H1 (cell line): ENCODE data around the gene MIDN. TPM values are rescaled to one million over a fixed set of nuclear protein-coding genes. Genes with fewer than 3 reads are reported as not detected.

Experiments
- CTCF ChIA-PET: fragments of 300-600 bp; sonication (Branson Sonifier 250); formaldehyde crosslinking; loops from one replicate; lab custom pipeline; 2021; ENCODE audit not compliant: partially characterized antibody; lab: Charles Lee
- POLR2A ChIA-PET: fragments of 300-600 bp; sonication (Branson Sonifier 250); formaldehyde crosslinking; loops from one replicate; lab custom pipeline; 2021; ENCODE audit warnings: inconsistent platforms; ENCODE audit not compliant: partially characterized antibody; lab: Charles Lee
- DNase-seq, 2 experiments: peaks; one replicate each; pipeline versions ENCODE4 v3.0.0 to v3.0.0-alpha.2; 2010 to 2022; ENCODE audit warnings: low spot score in 2 of 2, low read depth in 1 of 2, mixed read lengths in 1 of 2
- FAIRE-seq: peaks from 2 replicates; lab custom pipeline; 2011; peaks lifted over from hg19 to GRCh38; lab: Jason Lieb, UNC
- H2AFZ ChIP-seq: 2 replicates; pipeline ENCODE4 v1.8.1; 2012; ENCODE audit warnings: low read length, inconsistent platforms
- H2AK5ac ChIP-seq: 2 replicates; pipeline ENCODE4 v1.6.1; 2013; ENCODE audit warnings: low read depth, low read length
- H2BK120ac ChIP-seq: replicated peaks from 2 replicates; pipeline ENCODE3; 2013; ENCODE audit warnings: low read depth, low read length, inconsistent platforms
- H2BK12ac ChIP-seq: 2 replicates; pipeline ENCODE4 v1.6.1; 2013; ENCODE audit warnings: low read depth, low read length
- H2BK15ac ChIP-seq: 2 replicates; pipeline ENCODE4 v1.6.1; 2013; ENCODE audit warnings: low read length
- H2BK20ac ChIP-seq: 2 replicates; pipeline ENCODE4 v1.6.1; 2013; ENCODE audit warnings: low read length
- H2BK5ac ChIP-seq: 2 replicates; pipeline ENCODE4 v1.6.1; 2013; ENCODE audit warnings: low read depth, low read length
- H3K14ac ChIP-seq: 2 replicates; pipeline ENCODE4 v1.6.1; 2013; ENCODE audit warnings: inconsistent platforms; ENCODE audit not compliant: insufficient read length
- H3K18ac ChIP-seq: 2 replicates; pipeline ENCODE4 v1.6.1; 2013; ENCODE audit warnings: low read length; ENCODE audit errors: extremely low read depth
- H3K23ac ChIP-seq: 2 replicates; pipeline ENCODE4 v1.6.1; 2013; ENCODE audit warnings: inconsistent platforms; ENCODE audit not compliant: insufficient read length
- H3K23me2 ChIP-seq: 2 replicates; pipeline ENCODE4 v1.6.1; 2013; ENCODE audit warnings: low read depth, low read length
- H3K27ac ChIP-seq: 2 replicates; pipeline ENCODE4 v1.6.1; 2011; ENCODE audit warnings: low read depth, low read length, inconsistent platforms
- H3K27me3 ChIP-seq, 4 experiments: replicated peaks in 1 of 4; 1 replicate in 1 of 4; 2 replicates in 3 of 4; pipeline versions ENCODE4 v1.6.1 to v1.8.1; 2011 to 2013; ENCODE audit warnings: low read length in 3 of 4, mild to moderate bottlenecking in 3 of 4, inconsistent platforms in 2 of 4, mixed read lengths in 2 of 4, moderate library complexity in 1 of 4; ENCODE audit not compliant: control insufficient read depth in 3 of 4, insufficient read depth in 3 of 4; ENCODE audit errors: extremely low read depth in 1 of 4
- H3K36me3 ChIP-seq, 4 experiments: 2 replicates each; pipeline versions ENCODE4 v1.6.1 to v1.8.1; 2011 to 2013; ENCODE audit warnings: mild to moderate bottlenecking in 4 of 4, low read length in 3 of 4, moderate library complexity in 2 of 4, control low read depth in 1 of 4, inconsistent platforms in 1 of 4; ENCODE audit not compliant: insufficient read depth in 4 of 4, control insufficient read depth in 2 of 4
- H3K4ac ChIP-seq: replicated peaks from 2 replicates; pipeline ENCODE3; 2013; ENCODE audit warnings: low read length, low read depth, mixed read lengths, inconsistent platforms; ENCODE audit not compliant: insufficient read length
- H3K4me1 ChIP-seq, 4 experiments: replicated peaks in 1 of 4; 1 replicate in 1 of 4; 2 replicates in 3 of 4; pipeline versions ENCODE4 v1.6.1 to v1.8.1; 2011 to 2013; ENCODE audit warnings: low read length in 3 of 4, inconsistent platforms in 2 of 4, mixed read lengths in 1 of 4; ENCODE audit not compliant: insufficient read depth in 4 of 4, control insufficient read depth in 3 of 4
- H3K4me2 ChIP-seq, 2 experiments: 2 replicates each; pipeline versions ENCODE4 v1.6.1 to v1.8.1; 2011 to 2013; ENCODE audit warnings: low read depth in 2 of 2, low read length in 2 of 2, control low read depth in 1 of 2, inconsistent platforms in 1 of 2, mild to moderate bottlenecking in 1 of 2; ENCODE audit not compliant: insufficient read depth in 1 of 2
- H3K4me3 ChIP-seq, 4 experiments: fragments of 200-600, 300-600 bp in 1 of 4; sonication (generic), shearing (Covaris generic), sonication (Bioruptor Twin) in 1 of 4; 2 replicates each; pipeline versions ENCODE4 v1.5.1 to v1.8.1; 2011 to 2016; ENCODE audit warnings: low read length in 4 of 4, low read depth in 3 of 4, control low read depth in 2 of 4, inconsistent platforms in 2 of 4, mild to moderate bottlenecking in 2 of 4, mixed read lengths in 1 of 4, moderate library complexity in 1 of 4; ENCODE audit not compliant: insufficient read depth in 2 of 4; ENCODE audit errors: extremely low read depth in 1 of 4
- H3K56ac ChIP-seq: replicated peaks from 2 replicates; pipeline ENCODE3; 2013; ENCODE audit warnings: low read depth, mild to moderate bottlenecking, mixed read lengths, low read length, inconsistent platforms; ENCODE audit not compliant: insufficient read length
- H3K79me1 ChIP-seq: 2 replicates; pipeline ENCODE4 v1.6.1; 2013; ENCODE audit warnings: low read depth, low read length, control low read depth
- H3K79me2 ChIP-seq, 2 experiments: 2 replicates each; pipeline versions ENCODE4 v1.6.1 to v1.8.1; 2012 to 2013; ENCODE audit warnings: low read length in 2 of 2, mild to moderate bottlenecking in 2 of 2, inconsistent platforms in 1 of 2; ENCODE audit not compliant: insufficient read depth in 2 of 2, control insufficient read depth in 1 of 2
- H3K9ac ChIP-seq, 4 experiments: replicated peaks in 1 of 4; 1 replicate in 1 of 4; 2 replicates in 3 of 4; pipeline versions ENCODE4 v1.6.1 to v1.8.1; 2011 to 2013; ENCODE audit warnings: low read depth in 3 of 4, low read length in 3 of 4, control low read depth in 2 of 4, mild to moderate bottlenecking in 2 of 4, moderate library complexity in 2 of 4, inconsistent platforms in 1 of 4; ENCODE audit errors: extremely low read depth in 1 of 4
- H3K9me3 ChIP-seq, 2 experiments: 2 replicates each; pipeline versions ENCODE4 v1.6.1 to v1.8.1; 2012 to 2013; ENCODE audit warnings: mild to moderate bottlenecking in 2 of 2, moderate library complexity in 2 of 2, control low read depth in 1 of 2, inconsistent platforms in 1 of 2, low read depth in 1 of 2, low read length in 1 of 2, mixed read lengths in 1 of 2; ENCODE audit not compliant: insufficient read depth in 2 of 2
- H4K20me1 ChIP-seq, 2 experiments: replicated peaks in 1 of 2; 2 replicates each; pipeline versions ENCODE3 to v1.8.1; 2011 to 2013; ENCODE audit warnings: inconsistent platforms in 2 of 2, low read length in 2 of 2, mild to moderate bottlenecking in 1 of 2; ENCODE audit not compliant: insufficient read depth in 2 of 2, control insufficient read depth in 1 of 2
- H4K5ac ChIP-seq: 2 replicates; pipeline ENCODE4 v1.6.1; 2013; ENCODE audit warnings: low read length, low read depth, mixed read lengths, inconsistent platforms; ENCODE audit not compliant: insufficient read length
- H4K8ac ChIP-seq: 2 replicates; pipeline ENCODE4 v1.8.0; 2013; ENCODE audit warnings: mild to moderate bottlenecking, moderate library complexity, low read length, inconsistent platforms; ENCODE audit not compliant: insufficient read depth; ENCODE audit errors: extremely low read depth
- H4K91ac ChIP-seq: replicated peaks from 2 replicates; pipeline ENCODE3; 2013; ENCODE audit warnings: low read length, mixed read lengths, inconsistent platforms; ENCODE audit not compliant: insufficient read length
- JUN ChIP-seq: IDR thresholded peaks from 2 replicates; pipeline ENCODE4 v1.6.1; 2011; ENCODE audit warnings: low read depth, mild to moderate bottlenecking, improper control_type of control experiment, low read length
- KDM4A ChIP-seq: IDR thresholded peaks from one replicate; pipeline ENCODE4 v1.7.1; 2012; ENCODE audit warnings: low read depth, mild to moderate bottlenecking, moderate library complexity, low read length, inconsistent platforms; ENCODE audit not compliant: severe bottlenecking
- POLR2A ChIP-seq, 2 experiments: IDR thresholded peaks; 1 replicate in 1 of 2; 2 replicates in 1 of 2; pipeline ENCODE4 v1.6.1; 2011; ENCODE audit warnings: low read depth in 2 of 2, low read length in 2 of 2, mild to moderate bottlenecking in 2 of 2; ENCODE audit errors: control extremely low read depth in 1 of 2
- WGBS, 2 experiments: shearing (Covaris generic) in 1 of 2; methylation state at CpG; one replicate each; pipeline versions ENCODE4 v1.1.6 to v1.1.7; 2013 to 2015; ENCODE audit warnings: low lambda C conversion rate in 2 of 2, mixed read lengths in 2 of 2, inconsistent platforms in 1 of 2, low coverage in 1 of 2, missing lambda C conversion rate in 1 of 2; ENCODE audit not compliant: insufficient replicate concordance in 2 of 2, insufficient coverage in 1 of 2, insufficient read length in 1 of 2; ENCODE audit errors: extremely low coverage in 1 of 2, missing lambda C conversion rate in 1 of 2; 5-methylcytosine and 5-hydroxymethylcytosine counted together
- polyA plus RNA-seq, 7 experiments: library from polyadenylated mRNA; depleted of rRNA in 3 of 7; stranded (reverse) in 5 of 7; unstranded in 2 of 7; fragments of >200 nt in 5 of 7; fragments of 200-250 nt in 2 of 7; gene quantifications; 1 replicate in 5 of 7; 2 replicates in 1 of 7; 4 replicates in 1 of 7; pipeline versions ENCODE4 v1.2.1 to v1.2.3, GENCODE V29; 2011 to 2013; ENCODE audit warnings: missing spikeins in 2 of 7, mixed read lengths in 2 of 7
- total RNA-seq: library from RNA; stranded (reverse); fragmentation: NEBNext Ultra II Directional; extraction: Animal tissue kit (Norgen Biotek cat#: 25700); gene quantifications from 2 replicates; pipeline ENCODE4 v1.2.1, GENCODE V29; 2021

MIDN gene
- total and polyA plus RNA-seq, 2 of the 8 experiments (the other 6 are each of a cell fraction or from before 2014, with no cell fraction given), result 39.8 to 159 TPM

GRCh38 chr19:1302533-1303239 lies 54.3 kb downstream of the MIDN start:
- Histone ChIP-seq H3K79me1 (no peaks in the 10 kb centered on the region), H3K14ac (no peak overlapping the region), H2BK15ac (no peak overlapping the region), H3K23ac (no peak overlapping the region), H4K5ac (no peak overlapping the region)
- no peak for DNase-seq
- WGBS, 2 experiments, result 90% methylated on average over 26 of the region's 36 CpGs; no CpG with 5 or more reads in 1 of the 2 experiments
- CTCF ChIA-PET, result interaction anchor here (0.6 to 1.8 kb wide), 6 partner anchors 9 to 362 kb away, joined by 3 to 4 read pairs (median 3); no protein-coding TSS in a partner anchor
- TF ChIP-seq KDM4A (no peak), JUN (no peak), POLR2A (IDR thresholded peaks at IDR 0.05; ENCODE audit: control extremely low read depth in 1 of 2, low read depth in 2 of 2, low read length in 2 of 2) (no peak)
- TF ChIP-seq, all 59 proteins: peak for 0
- no peak overlapping the region; the same call in 1 of the 2 replicates for H2BK5ac ChIP-seq
- POLR2A ChIA-PET, result interaction anchor here (0.9 to 1.9 kb wide), 4 partner anchors 11 to 36 kb away, joined by 3 to 7 read pairs (median 4); partner anchors contain the start of gene CIRBP
- H3K9ac ChIP-seq, result no peak overlapping the region
- H2BK20ac ChIP-seq, result no peak overlapping the region
- no peak overlapping the region for H3K4me3 ChIP-seq
- H2BK120ac ChIP-seq, result no peak overlapping the region
- H3K23me2 ChIP-seq, result no peaks in the 10 kb centered on the region
- no peak overlapping the region for H3K56ac ChIP-seq
- 0 out of 7 replicates have a peak, but pooled peaks cover 0 to 4% (median 0%) of the 10 kb centered on the region in 4 experiments for H3K4me1 ChIP-seq
- H2AFZ ChIP-seq, result no peak overlapping the region
- no peaks in the 10 kb centered on the region for H3K27me3 ChIP-seq
- H3K4ac ChIP-seq, result no peak overlapping the region
- no peak for FAIRE-seq
- H2BK12ac ChIP-seq, result 0 out of 2 replicates have a peak overlapping the region, but pooled peaks have one; percentile 11
- no peak overlapping the region for H4K8ac ChIP-seq
- no peak overlapping the region for H4K91ac ChIP-seq
- no peaks in the 10 kb centered on the region for H3K79me2 ChIP-seq
- no peak overlapping the region for H3K18ac ChIP-seq
- no peak overlapping the region for H3K4me2 ChIP-seq
- no peak overlapping the region for H3K27ac ChIP-seq
- H3K9me3 ChIP-seq, result no peaks in the 10 kb centered on the region
- H4K20me1 ChIP-seq, result no peaks in the 10 kb centered on the region
- H2AK5ac ChIP-seq, result no peak overlapping the region
- H3K36me3 ChIP-seq, result no peaks in the 10 kb centered on the region
